Prostate gland (tissue), 2 donors: ENCODE results near the gene SPACDR.
"Not testable (repeated sequence)": the region's sequence is repeated elsewhere in the genome, so short reads cannot be mapped to it uniquely, and the experiment has no call there.

Experiments used
- CTCF ChIP-seq, 4 experiments: fragments of 200-600 bp in 2 of 4; fragments of 450-650 bp in 2 of 4; sonication (generic) in 2 of 4; IDR thresholded peaks; 1 replicate in 3 of 4; 2 replicates in 1 of 4; pipeline ENCODE4 v1.5.1; 2016 to 2019; ENCODE audit warnings: antibody characterized with exemption in 4 of 4, mild to moderate bottlenecking in 2 of 4, moderate library complexity in 2 of 4
- POLR2A ChIP-seq: fragments of 450-650 bp; IDR thresholded peaks from one replicate; pipeline ENCODE4 v1.6.1; 2016; ENCODE audit warnings: antibody characterized with exemption, mild to moderate bottlenecking

GRCh38 chr7:100500743-100501142 is 36.7 kb upstream of the SPACDR start:
- not testable (repeated sequence) for TF ChIP-seq POLR2A; CTCF (IDR thresholded peaks at IDR 0.05)
